ENCODE measurements around the gene UBXN4.
A peak's percentile ranks its signal among the peaks of the same experiment; 100 is the strongest.

UBXN4 gene

GRCh38 chr2:135817951-135818350 lies 76.3 kb downstream of the UBXN4 start:
- DNase-seq (ENCODE audit: low read depth) = no peak
- TF ChIP-seq CTCF (IDR thresholded peaks at IDR 0.05; ENCODE audit: low read depth, low read length, missing control alignments) = no peak
- in situ Hi-C loops (cut with HindIII; ENCODE audit: low sequenced_read_pairs) = no loop called here

DNA sequence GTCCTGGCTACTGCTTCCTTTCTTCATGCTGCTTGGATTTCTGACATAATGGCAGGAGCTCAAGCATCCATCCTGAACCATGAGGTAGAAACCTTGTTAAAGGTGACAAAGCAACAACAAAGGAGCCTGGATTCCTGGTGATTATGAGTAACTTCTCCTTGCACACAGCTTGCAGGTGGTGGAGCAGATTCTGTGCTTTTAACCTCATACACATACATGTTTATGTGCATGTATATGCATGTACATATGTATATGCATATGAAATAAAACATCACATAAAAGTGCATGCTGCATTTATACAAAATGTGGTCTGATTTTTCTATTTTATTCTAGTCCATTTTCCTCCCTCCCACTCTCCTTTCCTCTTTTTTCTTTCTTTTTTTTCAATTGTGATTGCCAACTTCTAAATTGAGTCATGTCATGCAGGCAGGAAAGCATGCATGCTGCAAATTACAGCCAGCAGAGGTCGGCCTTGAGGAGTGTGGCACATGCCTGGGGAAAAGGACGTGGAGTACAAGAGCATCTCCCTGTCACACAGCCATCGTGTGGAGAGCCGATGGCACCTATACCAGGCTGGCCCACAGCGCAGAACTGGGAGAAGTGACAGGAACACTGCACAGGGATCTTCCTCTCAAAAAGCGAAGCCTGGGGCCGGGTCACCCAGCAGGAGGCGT lies 77.4 kb downstream of the UBXN4 start:
- peak; percentile 23 for TF ChIP-seq CTCF (IDR thresholded peaks at IDR 0.05; ENCODE audit: low read depth, low read length, missing control alignments)
- no peak overlapping the region for H3K4me3 ChIP-seq (ENCODE audit: low read depth, low read length)
- DNase-seq (ENCODE audit: low read depth) = no peak
- in situ Hi-C loops (cut with HindIII; ENCODE audit: low sequenced_read_pairs) = no loop called here

More at GRCh38 chr2:135817951-135818350, 76.3 kb downstream of the UBXN4 start:
- H3K4me3 ChIP-seq (ENCODE audit: low read depth, low read length) = no peak overlapping the region

- peak; percentile 28 for DNase-seq (ENCODE audit: low read depth)
- in situ Hi-C loops (cut with HindIII; ENCODE audit: low sequenced_read_pairs) = no loop called here
- TF ChIP-seq CTCF (IDR thresholded peaks at IDR 0.05; ENCODE audit: low read depth, low read length, missing control alignments) = no peak
- H3K4me3 ChIP-seq (ENCODE audit: low read depth, low read length) = no peak overlapping the region
These were observed 78.5 kb downstream of the UBXN4 start for GRCh38 chr2:135820003-135820618.

DNA sequence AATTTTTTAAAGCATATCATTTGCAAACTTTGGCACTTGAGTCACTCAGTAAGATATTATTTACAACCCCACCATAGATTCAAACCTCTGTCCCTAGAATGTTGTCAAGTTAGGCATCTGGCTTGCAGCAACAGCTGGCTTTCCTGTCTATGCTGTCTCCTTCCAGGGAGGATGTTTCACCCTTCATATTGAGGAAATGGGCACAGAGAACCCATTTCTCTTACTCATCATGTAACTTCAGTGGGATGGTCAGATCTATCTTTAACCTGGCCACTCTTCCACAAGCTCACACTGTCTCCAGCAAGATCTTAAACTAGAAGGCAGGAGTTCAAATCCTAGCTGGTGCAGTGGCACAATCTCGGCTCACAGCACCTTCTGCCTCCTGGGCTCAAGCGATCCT lies 79.5 kb downstream of the UBXN4 start:
- in situ Hi-C loops (cut with HindIII; ENCODE audit: low sequenced_read_pairs) = no loop called here
- no peak for TF ChIP-seq CTCF (IDR thresholded peaks at IDR 0.05; ENCODE audit: low read depth, low read length, missing control alignments)
- no peak for DNase-seq (ENCODE audit: low read depth)
- no peak overlapping the region for H3K4me3 ChIP-seq (ENCODE audit: low read depth, low read length)

GRCh38 chr2:135822855-135823254 lies 81.2 kb downstream of the UBXN4 start:
- TF ChIP-seq CTCF (IDR thresholded peaks at IDR 0.05; ENCODE audit: low read depth, low read length, missing control alignments) = no peak
- no peak for DNase-seq (ENCODE audit: low read depth)
- no peak overlapping the region for H3K4me3 ChIP-seq (ENCODE audit: low read depth, low read length)
- in situ Hi-C loops (cut with HindIII; ENCODE audit: low sequenced_read_pairs) = no loop called here

DNA sequence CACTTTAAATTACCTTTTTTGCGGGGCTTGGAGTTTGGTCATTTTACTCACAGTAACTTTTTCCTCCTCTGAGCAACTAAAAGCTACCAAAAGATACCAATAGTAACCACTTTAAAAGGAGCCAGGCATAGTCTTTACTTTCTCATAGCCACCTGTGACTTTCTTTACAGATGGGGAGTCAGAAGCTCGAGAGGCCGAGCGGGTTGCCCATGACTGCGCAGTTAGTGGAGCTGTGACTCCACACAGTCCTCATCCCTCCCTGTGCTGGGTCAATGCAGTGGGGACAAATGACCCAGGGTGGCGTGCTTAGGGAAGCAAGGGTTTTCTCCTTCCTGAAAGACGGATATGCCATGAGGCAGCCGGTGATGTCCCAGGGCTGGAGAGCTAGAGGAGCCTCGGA lies 83.5 kb downstream of the UBXN4 start:
- no peak for TF ChIP-seq CTCF (IDR thresholded peaks at IDR 0.05; ENCODE audit: low read depth, low read length, missing control alignments)
- no peak overlapping the region for H3K4me3 ChIP-seq (ENCODE audit: low read depth, low read length)
- DNase-seq (ENCODE audit: low read depth) = no peak
- in situ Hi-C loops (cut with HindIII; ENCODE audit: low sequenced_read_pairs) = no loop called here
